ENCODE results near the gene HLA-DPA1.
A peak's percentile ranks its signal among the peaks of the same experiment; 100 is the strongest.

HLA-DPA1 gene

GRCh38 chr6:33014841-33015634, 58.4 kb downstream of the HLA-DPA1 start:
- peak; percentile 83 for DNase-seq

Measured in retina (tissue), 1 donor.